HS-27A (cell line): ENCODE results near the gene RPP38.

ENCODE experiments used
- DNase-seq: peaks from one replicate; pipeline ENCODE4 v3.0.0-alpha.2; 2012; ENCODE audit warnings: low read depth, missing footprints

Gene RPP38

DNA sequence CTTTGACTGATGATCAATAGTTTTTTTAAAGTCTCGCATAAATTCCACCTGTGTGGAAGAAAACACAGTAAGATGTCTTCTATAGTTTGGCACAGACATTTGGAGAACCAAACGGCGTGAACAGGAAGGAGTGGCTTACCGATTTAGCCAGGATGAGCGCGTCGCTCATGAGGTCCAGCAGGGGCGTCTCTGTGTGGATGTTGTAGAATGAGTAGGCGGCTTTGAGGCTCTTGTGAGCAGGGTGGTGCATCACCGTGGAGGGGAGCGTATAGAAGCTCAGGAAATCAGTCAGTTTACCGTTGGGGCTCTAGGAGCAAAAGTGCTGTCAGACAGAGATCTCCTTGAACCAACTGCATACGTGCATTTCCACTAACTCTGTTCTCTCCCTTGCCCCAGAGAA, 15.5 kb downstream of the RPP38 start:
- DNase-seq: no peak

DNA sequence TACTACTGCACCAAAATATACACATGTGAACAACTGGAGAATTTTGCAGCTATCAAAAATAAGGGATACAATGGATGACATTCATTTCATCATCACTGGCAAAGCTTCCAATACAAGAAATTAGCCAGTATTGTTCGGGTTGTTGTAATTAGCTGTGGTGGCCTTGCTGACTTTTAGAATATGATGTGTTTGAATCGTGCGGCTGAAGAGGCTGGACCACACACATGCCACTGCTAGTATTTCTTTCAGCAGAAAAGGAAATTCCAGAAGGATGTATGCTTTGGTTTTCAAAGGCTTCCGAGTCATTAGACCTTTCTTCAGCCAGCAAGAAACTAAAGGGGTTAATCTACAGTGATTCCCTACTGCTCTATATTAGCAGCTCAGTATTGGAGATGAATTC, 16.6 kb downstream of the RPP38 start:
- DNase-seq: no peak

DNA sequence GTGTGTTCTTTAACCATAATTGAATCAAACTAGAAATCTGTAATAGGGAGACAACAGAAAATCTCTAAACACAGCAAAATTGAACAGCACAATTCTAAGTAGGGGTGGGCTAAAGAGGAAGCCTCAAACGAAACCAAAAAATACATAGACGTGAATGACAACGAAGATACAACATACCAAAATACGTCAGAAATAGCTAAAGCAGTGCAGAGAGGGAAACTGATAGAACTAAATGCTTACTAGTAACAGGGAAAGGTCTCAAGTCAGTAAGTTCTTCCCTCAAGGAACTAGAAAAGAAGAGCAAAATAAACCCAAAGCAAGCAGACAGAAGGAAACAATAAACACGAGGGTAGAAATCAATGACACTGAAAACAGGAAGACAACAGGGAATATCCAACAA, 19.1 kb downstream of the RPP38 start:
- no peak for DNase-seq

DNA sequence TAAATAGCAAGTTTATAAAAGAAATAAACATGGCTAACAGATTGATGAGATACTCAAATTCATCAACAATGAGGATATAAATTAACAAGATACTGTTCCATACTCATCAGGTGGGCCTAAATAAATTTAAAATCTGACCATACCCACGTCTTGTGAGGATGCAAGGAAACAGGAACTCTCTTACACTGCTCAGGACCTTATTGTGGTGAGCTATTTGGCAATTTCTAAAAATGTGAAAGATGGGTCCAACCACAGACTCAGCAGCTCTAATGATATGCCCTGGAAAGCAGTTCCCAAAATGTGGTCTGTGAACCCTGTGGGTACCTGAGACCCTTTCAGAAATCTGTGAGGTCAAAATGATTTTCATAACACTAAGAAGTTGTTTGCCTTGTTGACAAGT, 21.5 kb downstream of the RPP38 start:
- DNase-seq: no peak

DNA sequence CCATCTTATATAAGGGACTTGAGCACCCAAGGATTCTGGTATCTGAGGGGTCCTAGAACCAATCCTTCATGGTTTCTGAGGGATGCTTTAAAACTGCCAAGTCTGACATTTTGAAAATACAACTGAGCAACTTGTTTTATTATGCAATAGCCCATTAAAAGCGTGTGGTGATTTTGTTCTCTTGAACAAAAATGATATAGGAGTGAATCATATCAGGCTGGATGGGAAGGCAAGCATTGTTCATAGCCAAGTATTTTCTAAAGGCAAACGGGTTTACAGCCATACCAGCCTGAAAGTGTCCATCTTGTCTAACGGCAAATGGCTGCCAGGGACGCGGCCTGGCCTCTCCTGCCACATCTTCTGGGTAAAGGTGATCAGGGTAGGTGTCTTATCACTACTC, 23.4 kb downstream of the RPP38 start:
- DNase-seq: no peak

DNA sequence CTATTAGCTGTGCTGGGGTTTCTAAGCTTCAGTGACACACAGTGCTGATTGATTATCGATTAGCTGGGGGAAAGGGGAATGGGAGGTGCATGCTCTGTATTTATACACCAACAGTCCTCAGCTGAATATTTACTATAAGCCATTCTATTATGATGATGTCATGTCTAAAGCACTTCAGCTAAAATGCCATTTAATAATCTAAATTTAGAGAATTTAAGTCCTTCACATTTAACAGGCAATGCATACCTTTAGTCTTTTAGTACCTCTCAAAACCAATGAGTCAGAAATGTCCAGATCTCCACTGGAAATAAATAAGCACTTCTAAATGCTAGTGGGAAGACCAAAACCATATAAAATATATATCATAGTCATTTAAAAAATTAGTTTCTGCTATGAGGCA, 24.6 kb downstream of the RPP38 start:
- DNase-seq: no peak

DNA sequence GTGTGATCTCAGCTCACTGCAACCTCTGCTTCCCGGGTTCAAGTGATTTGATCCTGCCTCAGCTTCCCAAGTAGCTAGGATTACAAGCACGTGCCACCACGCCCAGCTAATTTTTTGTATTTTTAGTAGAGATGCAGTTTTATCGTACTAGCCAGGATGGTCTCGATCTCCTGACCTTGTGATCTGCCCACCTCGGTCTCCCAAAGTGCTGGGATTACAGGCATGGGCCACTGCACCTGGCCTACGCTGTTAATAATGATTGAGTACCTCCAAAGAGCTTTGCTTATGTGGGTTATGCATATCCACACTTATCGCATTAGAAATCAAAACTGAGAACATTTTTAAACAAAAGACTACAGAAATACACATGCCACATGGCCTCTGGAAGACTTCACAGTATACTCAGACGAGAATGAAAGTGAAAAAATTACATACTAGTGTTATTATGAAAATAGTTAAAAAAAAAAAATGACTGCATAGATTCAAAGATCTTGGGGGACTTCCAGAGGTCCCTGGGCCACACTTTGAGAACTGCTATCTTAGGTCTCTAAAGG, 25.4 kb downstream of the RPP38 start:
- no peak for DNase-seq

DNA sequence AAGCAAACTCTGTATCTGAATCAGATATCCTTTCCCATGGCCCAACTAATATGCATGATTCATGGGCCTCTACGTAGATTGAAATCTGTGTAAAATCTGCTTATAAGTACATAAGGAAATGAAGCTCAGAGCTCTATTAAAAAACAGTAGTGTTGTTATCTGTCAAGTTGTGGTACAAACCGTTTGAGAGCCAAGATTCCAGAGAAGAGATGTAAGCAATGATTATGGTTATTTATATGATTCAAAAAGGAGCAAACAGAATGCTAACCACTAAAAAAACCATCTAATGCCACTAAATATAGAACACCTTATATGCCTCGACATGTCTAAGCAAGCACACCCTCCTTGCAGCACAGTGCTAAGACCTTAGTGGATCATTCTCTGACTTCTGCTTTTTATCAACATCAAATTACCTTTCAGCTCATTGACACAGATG, 26.6 kb downstream of the RPP38 start:
- no peak for DNase-seq

DNA sequence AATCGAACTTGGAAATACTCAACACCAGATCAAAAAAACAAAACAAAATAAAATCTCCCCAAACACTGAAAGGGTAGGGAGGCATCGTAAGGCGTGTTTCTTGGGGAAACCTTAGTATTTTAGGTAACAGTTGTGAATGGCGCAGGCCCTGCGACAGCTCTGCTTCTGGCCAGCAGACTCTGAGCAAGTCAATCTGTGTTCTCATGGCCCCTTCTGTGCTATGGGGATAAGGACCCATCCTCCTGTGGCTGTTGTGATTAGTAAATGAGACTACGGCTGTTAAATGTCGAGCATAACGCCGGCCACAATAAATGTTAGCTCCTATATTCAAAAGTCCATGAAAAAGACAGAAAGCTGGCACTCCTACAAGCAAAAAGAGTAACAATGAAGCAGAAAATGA, 27.0 kb downstream of the RPP38 start:
- DNase-seq: no peak

DNA sequence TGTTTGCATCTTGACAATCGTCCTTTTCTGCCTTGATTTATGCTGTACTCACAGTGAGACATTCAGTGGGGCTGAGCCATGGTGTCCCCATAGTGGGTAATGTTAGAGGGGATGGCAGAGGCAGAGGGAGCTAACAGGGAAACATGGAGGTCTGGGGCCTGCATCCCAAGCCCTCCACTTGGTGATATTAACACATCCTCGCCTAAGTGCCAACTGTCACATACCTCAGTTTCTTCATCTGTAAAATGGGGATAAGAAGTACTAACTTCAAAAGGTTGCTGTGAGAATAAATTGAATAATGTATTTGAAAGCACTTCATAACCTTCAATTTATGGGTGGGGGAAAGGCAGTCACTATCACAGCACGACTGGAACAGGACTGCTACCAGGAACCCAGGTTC, 27.8 kb downstream of the RPP38 start:
- no peak for DNase-seq

DNA sequence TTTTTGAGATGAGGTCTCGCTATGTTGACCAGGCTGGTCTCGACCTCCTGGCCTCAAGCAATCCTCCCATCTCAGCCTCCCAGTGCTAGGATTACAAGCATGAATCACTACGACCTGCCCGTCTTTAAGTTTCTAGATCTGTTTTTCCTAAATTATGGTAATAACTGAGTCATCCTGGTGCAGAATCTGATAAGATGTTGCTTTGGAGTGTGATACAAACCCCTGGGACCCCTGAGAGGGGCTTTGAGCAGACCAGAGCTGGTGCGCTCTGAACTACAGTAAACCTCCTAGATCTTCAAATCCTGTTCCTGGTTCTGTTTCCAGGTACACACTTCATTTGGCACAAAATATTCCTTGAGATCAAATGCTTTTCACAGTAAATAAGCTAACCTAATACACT, 34.2 kb downstream of the RPP38 start:
- no peak for DNase-seq

DNA sequence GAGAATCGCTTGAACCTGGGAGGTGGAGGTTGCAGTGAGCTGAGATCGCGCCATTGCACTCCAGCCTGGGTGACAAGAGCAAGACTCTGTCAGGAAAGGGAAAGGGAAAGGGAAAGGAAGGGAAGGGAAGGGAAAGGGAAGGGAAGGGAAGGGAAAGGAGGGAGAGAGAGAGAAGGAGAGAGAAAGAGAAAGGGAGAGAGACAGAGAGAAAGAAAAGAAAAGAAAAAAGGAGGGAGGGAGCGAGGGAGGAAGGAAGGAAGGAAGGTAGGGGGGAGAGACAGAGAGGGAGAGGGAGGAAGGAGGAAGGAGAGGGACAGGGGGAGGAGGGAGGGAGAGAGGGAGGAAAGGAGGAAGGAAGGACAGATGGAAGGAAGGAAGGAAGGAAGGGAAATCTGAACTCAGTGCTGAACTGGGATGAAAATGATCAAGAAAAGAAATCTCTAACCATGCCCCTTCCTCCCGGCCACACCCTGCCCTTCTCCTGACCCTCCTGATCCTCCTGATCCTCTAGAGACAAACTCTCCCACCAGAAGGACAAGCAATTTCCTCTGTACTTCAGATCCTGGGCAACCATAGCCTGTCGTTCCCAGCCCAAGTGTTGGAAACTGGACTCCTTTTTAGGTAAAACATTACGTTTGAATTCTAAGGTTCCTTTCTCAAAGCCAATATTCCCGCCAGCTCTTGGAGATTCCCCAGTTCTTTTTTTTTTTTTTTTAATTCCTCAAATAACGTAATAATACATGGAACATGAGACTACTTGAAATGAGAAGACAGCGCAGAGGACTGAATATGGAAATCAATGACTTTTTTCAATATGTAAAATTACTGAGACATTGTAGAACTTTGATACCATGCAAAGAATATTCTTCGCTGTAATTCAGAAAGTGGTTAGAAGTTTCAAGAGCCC, 39.2 kb downstream of the RPP38 start:
- no peak for DNase-seq

DNA sequence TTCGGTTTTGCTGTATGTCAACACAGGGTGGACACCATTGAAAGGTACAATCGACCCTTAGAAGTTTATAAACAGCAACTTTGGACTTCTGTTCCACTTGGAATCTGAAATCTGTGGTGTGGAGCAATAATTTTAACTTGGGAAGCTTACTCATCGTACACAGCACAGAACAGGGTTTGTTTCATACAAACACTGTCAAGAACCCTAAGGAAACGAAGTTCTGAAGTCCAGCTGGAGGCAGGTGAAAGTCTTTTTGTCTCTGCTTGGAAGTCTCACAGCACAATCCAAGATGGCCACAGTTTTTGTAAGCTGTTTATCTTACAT, 39.8 kb downstream of the RPP38 start:
- no peak for DNase-seq

DNA sequence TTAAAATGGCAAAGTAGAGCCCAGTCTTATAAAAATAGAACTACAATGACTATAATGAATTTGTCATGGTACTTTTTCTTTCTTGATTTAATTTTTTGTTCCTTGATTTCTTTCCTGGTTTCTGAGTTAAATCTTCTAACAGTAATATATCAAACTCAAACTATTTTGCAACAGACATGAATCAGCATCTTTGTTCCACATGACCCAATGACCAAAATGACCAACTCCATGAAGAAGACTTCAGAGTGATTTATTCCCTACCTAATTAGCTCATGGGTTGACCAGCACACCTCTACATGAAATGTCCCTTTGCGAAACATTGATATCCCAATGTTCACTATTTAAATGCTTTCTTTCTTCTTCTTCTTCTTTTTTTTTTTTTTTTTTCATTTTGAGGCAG, 40.5 kb downstream of the RPP38 start:
- no peak for DNase-seq

DNA sequence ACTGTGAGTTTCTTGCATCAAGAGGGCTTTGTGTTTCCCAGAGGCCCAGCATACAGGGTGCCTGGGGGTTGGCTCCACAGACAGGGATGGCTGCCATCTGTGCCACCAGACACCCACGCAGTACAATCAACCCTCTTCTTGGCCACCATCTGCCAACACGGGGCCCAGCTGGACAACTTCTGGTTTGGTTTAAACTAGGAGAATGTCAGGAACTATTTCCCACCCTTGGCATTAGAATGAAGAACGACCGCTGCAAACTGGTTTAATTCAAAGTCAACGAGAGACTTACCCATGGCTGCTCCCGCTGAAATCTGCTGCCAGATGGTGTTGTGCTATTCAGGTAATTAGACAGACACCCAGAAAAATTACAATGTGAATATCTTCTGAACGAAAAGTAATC, 43.5 kb downstream of the RPP38 start:
- DNase-seq: no peak

DNA sequence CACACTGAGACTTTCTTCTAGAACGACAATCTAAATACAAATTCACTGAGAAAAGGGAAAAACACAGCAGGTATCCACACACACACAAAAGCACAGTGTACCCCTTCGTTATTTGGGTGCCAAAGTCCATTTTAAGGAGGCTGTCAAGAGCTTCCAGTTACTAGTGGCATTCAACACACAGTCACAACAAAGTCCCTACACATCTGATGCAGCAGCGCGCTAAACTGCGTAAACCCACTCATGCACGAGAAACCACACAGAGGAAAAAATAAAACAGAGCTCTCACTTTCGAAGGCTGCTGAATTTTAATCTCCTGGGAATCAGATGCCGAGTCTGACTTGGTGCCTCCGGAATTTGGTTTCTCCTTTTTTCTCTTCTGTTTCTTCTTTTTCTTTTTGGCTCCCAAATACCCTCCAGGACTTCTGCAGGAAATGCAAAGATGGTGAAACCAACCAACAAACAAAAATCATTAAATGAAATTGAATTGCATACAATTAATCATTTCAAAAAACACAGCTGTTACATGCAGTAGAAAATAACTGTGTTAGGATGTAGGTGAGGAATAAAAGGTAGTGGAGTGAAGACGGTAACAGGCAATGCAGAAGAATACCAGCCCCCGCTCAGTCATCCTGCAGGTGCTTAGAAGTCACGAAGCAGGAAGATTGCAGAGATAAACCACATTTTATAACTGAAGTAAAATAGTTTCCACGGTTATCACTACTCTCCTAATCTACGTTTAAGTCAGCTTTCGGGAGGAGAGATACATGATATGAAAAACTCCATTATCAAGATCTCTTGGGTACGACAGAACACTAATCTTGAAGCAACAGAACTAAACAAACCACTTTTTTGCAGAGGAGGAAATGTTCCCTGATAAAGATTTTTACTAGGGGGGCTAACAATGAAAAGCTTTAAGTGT, 44.2 kb downstream of the RPP38 start:
- DNase-seq: no peak

DNA sequence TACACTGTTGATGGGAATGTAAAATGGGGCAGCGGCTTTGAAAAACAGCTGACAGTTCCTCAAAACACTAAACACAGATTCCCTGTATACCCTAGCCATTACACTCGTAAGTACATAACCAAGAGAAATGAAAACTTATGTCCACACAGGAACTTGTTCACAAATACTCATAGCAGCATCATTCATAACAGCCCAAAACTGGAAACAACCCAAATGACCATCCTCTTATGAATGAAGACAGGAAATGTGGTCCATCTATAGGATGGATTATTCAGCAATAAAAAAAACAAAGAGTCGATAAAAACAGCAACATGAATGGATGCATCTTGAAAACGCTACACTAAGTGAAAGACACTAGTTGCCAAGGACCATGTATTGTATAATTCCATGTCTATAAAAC, 47.6 kb downstream of the RPP38 start:
- DNase-seq: no peak

DNA sequence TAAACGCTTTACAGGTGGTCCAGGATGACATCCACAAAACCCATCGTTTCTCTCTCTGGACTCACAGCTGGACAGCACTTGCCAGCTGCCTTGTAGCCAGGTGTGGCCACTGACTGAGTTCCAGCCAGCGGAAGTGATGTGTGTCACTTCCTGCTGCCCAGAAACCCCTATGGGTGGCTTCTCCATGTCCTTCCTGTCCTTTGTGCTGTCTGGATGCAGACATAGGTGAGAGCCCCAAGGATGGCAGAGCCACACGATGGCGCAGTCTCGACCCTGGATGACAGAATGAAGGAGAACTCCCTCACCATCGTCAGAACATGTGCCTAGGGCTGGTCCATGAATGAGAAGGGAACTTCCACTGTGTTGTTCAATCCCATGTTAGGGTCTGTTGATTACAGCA, 49.2 kb downstream of the RPP38 start:
- no peak for DNase-seq

DNA sequence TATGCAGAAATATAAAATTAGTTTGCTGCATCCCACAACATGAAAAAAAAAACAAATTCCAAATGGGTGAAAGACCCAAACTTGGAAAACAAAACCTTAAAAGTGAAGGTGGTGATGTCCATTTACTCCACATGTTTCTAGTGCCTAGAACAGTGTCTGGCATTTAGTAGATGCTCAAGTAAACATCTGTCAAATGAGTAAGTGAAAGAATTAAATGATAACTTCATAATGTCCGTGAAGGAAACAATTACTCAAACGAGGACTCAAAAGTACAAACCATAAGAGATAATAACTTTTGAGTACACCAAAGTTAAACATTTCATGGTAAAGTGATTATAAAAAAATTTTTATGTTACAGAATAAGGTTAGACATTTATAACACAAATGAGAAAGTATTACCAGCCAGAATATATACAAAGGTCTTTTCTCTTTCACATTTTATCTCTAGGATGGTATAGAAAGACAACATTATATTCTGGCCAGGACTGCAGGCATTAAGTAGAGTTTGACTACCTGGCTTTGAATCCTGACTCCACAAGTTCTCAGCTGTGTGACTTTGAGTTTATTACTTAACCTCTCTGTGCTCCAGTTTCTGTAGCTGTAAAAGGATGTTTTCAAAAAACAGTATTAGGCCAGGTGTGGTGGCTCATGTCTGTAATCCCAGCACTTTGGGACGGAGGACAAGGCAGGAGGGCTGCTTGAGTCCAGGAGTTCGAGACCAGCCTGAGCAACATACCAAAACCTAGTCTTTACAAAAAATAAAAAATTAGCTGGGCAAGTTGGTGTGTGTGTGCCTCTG, 50.6 kb downstream of the RPP38 start:
- DNase-seq: no peak

DNA sequence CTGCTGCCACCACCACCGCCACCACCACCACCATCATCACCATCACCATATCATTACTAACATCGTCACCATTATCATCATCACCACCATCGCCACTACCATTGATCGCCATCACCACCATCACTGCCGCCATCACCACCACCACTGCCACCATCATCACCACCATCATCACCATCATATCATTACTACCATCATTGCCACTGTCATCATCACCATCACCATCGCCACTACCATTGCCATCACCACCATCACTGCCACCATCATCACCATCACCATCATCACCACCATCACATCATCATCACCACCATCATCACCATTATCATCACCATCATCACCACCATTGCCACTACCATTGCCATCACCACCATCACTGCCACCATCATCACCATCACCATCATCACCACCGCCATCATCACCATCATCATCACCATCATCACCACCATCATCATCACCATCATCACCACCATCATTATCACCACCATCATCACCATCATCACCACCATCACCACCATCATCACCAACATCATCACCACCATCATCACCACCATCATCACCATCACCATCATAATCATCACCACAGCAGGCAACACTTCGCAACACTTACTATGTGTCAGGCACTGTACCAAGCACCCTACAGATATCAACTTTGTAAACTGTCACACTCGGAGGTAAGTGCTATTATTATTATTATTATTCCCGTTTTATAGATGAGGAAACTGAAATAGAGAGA, 52.1 kb downstream of the RPP38 start:
- no peak for DNase-seq

DNA sequence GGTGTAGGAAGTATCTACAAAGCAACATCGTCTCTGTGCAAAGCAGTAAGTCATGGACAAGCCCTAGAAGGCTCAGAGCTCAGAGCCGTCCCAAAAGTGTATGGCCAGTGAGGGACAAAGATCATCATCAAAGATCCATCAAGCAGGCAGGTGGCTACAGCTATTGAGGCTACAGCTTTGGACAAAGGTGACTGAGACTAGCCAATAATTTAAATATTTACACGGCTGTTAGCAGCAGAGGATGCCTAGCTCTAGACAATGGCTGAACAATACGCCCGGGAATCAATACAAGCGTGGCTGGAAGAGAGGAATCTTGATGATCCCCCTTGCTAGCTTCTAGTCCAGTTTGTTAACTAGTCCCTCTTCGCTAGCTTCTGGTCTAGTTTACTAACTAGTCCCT, 53.4 kb downstream of the RPP38 start:
- DNase-seq: no peak
